ENCODE data around the gene STK36. TPM values are rescaled to one million over a fixed set of nuclear protein-coding genes. Genes with fewer than 3 reads are reported as not detected.

STK36 gene
- total RNA-seq, 2 experiments from 2014 or later = 13.1 to 19.3 TPM

- Mint-ChIP-seq H3K27ac (no peak overlapping the region), H3K4me1 (peaks cover 12% of the 10 kb centered on the region), H3K27me3 (no peaks in the 10 kb centered on the region), H3K4me3 (no peak overlapping the region), H3K36me3 (ENCODE audit: low read depth) (peaks cover 53% of the 10 kb centered on the region), H3K9me3 (ENCODE audit: low read depth) (no peaks in the 10 kb centered on the region)
- ChIA-PET CTCF (interaction anchor here (1.2 kb wide), 1 partner anchor 13 kb away, joined by 4 read pairs; no protein-coding TSS in a partner anchor), POLR2A (interaction anchor here (1.3 kb wide), 1 partner anchor 16 kb away, joined by 5 read pairs; the partner anchor contains the start of genes BCS1L and ZNF142)
- ATAC-seq (no peak), DNase-seq (no peak)
- intact Hi-C loops (cut with DNase I, micrococcal nuclease) = no loop called here
Measured at GRCh38 chr2:218643751-218644310, 28.1 kb upstream of the STK36 start.

DNA sequence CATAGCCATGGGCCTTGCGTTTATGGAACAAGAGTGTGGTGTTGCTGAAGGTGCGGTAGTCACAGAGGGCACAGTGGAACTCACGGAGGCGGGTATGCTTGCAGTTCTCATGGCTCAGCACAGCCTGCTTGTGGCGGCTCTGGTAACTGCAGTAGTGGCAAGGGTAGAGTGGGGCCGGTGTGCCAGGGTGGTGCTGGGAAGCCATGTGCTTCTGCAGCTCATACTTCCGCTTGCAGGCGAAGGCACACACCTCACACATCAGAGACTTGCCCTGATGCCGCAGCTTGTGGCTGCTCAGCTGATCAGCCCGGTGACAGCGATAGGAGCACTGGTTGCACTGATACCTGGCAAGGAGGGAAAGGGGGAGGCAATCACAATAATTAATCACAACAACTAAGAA, 27.2 kb upstream of the STK36 start:
- intact Hi-C loops (cut with DNase I, micrococcal nuclease) = no loop called here
- Mint-ChIP-seq H3K4me1 (peaks cover 12% of the 10 kb centered on the region), H3K27ac (no peak overlapping the region), H3K36me3 (ENCODE audit: low read depth) (peaks cover 52% of the 10 kb centered on the region), H3K9me3 (ENCODE audit: low read depth) (no peaks in the 10 kb centered on the region), H3K4me3 (no peak overlapping the region), H3K27me3 (no peaks in the 10 kb centered on the region)
- CTCF ChIA-PET = interaction anchor here (0.5 to 1.2 kb wide), 2 partner anchors 14 to 87 kb away, joined by 3 to 4 read pairs; no protein-coding TSS in a partner anchor
- no peak for ATAC-seq
- POLR2A ChIA-PET = interaction anchor here (1.3 kb wide), 1 partner anchor 15 kb away, joined by 5 read pairs; the partner anchor contains the start of genes BCS1L and ZNF142
- DNase-seq = no peak

DNA sequence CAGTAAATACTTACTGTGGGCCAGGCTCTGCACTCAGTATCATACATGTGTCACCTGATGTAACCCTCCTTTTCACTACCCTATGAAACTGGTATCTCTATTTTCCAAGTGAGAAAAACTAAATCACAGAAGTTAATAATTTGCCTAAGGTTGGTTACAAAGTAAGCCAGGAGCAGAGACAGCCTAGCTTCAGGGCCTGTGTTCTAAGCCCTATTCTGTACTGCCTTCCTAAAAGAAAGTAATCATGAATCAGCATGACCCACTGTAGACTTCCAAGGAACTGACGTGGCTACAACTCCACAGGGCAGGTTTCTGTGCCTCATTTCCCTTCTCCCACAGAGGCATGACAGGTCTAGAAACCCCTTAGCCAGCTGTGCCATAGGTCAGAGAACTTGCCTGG, 26.8 kb upstream of the STK36 start:
- Mint-ChIP-seq H3K27ac (no peak overlapping the region), H3K4me3 (no peak overlapping the region), H3K4me1 (peaks cover 12% of the 10 kb centered on the region), H3K36me3 (ENCODE audit: low read depth) (peaks cover 50% of the 10 kb centered on the region), H3K27me3 (no peaks in the 10 kb centered on the region), H3K9me3 (ENCODE audit: low read depth) (no peaks in the 10 kb centered on the region)
- POLR2A ChIA-PET = interaction anchor here (0.6 kb wide), 1 partner anchor 37 kb away, joined by 3 read pairs; no protein-coding TSS in a partner anchor
- ATAC-seq (no peak), DNase-seq (no peak)
- CTCF ChIA-PET = interaction anchor here (0.5 to 1.4 kb wide), 3 partner anchors 9 to 87 kb away, joined by 3 to 4 read pairs (median 4); no protein-coding TSS in a partner anchor
- intact Hi-C loops (cut with DNase I, micrococcal nuclease) = no loop called here

DNA sequence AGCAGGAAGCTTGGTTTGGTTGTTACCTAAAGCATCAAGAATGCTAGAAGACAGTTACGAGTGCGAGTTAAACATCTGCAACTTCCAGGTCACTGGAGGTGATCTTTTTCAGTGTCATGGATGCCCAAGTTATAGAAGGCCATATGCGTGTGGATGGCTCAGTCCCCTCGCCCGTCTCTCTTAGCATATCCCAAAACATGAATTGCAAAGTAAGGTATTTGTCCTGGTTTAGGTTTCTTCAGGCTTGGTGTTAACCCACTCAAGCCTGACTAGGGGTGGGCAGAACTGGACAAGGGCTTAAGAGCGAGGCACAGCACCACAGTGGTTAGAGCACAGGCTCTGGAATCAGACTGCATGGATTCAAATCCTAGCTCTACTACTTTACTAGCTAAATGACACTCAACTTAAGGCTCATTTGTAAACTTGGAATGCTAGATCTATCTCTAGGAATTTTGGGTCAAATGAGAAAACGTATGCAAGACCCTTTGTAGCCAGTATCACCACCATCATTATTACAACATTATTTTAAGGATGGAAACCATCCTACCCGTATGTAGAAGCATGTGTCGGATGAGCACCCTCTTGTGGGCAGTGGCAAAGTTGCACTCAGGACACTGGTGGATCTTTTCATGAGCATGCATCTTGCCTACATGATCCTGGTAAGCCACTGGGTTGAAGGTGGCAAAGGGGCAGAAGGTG, 23.6 kb upstream of the STK36 start:
- DNase-seq (peak; percentile 72), ATAC-seq (peak; percentile 88)
- Mint-ChIP-seq H3K27ac (no peak overlapping the region), H3K4me1 (peaks cover 12% of the 10 kb centered on the region), H3K27me3 (no peaks in the 10 kb centered on the region), H3K36me3 (ENCODE audit: low read depth) (peaks cover 56% of the 10 kb centered on the region), H3K9me3 (ENCODE audit: low read depth) (no peaks in the 10 kb centered on the region), H3K4me3 (no peak overlapping the region)
- intact Hi-C loops (cut with DNase I, micrococcal nuclease) = loop anchor here (1.0 to 2.0 kb wide), 4 partner anchors 199 to 347 kb away; no protein-coding TSS in a partner anchor
- ChIA-PET POLR2A (interaction anchor here (1.0 kb wide), 1 partner anchor 78 kb away, joined by 3 read pairs; no protein-coding TSS in a partner anchor), CTCF (interaction anchor here (0.6 to 3.3 kb wide), 22 partner anchors 12 to 641 kb away, joined by 3 to 38 read pairs (median 4); partner anchors contain the start of genes BCS1L, PLCD4 and ZNF142)

DNA sequence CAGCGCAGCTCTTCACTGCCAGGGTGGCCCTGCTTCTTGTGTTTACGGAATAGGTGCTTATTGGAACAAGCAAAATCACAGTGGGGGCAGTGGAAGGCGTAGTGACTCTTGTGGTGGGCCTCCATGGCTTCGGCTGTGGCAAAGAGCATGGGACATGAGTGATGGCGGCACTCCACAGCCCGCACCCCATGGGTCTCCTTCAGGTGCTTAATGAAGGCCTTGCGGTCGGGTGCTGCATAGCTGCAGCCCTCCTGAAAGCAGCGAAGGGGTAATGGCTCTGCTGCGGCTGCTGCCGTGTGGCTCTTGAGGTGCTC, 23.1 kb upstream of the STK36 start:
- H3K27ac Mint-ChIP-seq = no peak overlapping the region
- H3K9me3 Mint-ChIP-seq (ENCODE audit: low read depth) = no peaks in the 10 kb centered on the region
- peaks cover 55% of the 10 kb centered on the region for H3K36me3 Mint-ChIP-seq (ENCODE audit: low read depth)
- H3K4me3 Mint-ChIP-seq = no peak overlapping the region
- H3K4me1 Mint-ChIP-seq = peaks cover 12% of the 10 kb centered on the region
- ATAC-seq (no peak), DNase-seq (no peak)
- ChIA-PET CTCF (interaction anchor here (0.6 to 3.3 kb wide), 14 partner anchors 11 to 642 kb away, joined by 3 to 38 read pairs (median 4); partner anchors contain the start of genes BCS1L and ZNF142), POLR2A (interaction anchor here (1.0 kb wide), 1 partner anchor 79 kb away, joined by 3 read pairs; no protein-coding TSS in a partner anchor)
- intact Hi-C loops (cut with DNase I, micrococcal nuclease) = loop anchor here (1.0 to 2.0 kb wide), 4 partner anchors 199 to 347 kb away; no protein-coding TSS in a partner anchor
- no peaks in the 10 kb centered on the region for H3K27me3 Mint-ChIP-seq

DNA sequence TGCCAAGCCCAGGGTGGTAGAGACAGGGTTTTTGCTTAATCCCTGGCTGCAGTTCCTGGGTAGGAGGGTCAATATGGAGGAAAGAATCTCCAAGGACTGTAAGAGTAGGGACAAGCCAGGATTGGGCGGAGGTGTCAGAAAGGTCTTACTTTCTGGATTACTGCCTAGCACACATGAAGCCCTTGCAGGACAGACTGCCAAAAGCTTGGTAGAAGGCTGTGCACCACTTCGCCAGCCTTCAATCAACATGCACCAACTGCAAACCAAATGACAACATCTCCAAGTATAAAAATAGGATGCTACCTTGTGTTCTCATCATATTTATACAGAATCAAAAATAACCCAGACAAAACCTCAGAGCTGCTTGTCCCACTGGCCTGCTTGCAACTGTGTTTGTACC, 16.1 kb upstream of the STK36 start:
- H3K36me3 Mint-ChIP-seq (ENCODE audit: low read depth) = peaks cover 45% of the 10 kb centered on the region
- intact Hi-C loops (cut with DNase I, micrococcal nuclease) = loop anchor here (5.0 kb wide), 4 partner anchors 242 to 732 kb away; partner anchors contain the start of genes CNPPD1 (in 1 of the 2), DNPEP (in 1 of the 2) and RETREG2 (in 1 of the 2)

GRCh38 chr2:218658671-218659257, 13.1 kb upstream of the STK36 start:
- DNase-seq = peak; percentile 68
- Mint-ChIP-seq H3K27me3 (no peaks in the 10 kb centered on the region), H3K27ac (peak overlapping the region; percentile 89), H3K4me1 (peaks cover 35% of the 10 kb centered on the region), H3K4me3 (peak overlapping the region; percentile 88), H3K36me3 (ENCODE audit: low read depth) (peaks cover 48% of the 10 kb centered on the region), H3K9me3 (ENCODE audit: low read depth) (no peaks in the 10 kb centered on the region)
- ATAC-seq = peak; percentile 38
- ChIA-PET CTCF (interaction anchor here (0.7 to 5.2 kb wide), 17 partner anchors 9 to 368 kb away, joined by 3 to 38 read pairs (median 4); partner anchors contain the start of genes PLCD4, RNF25 and STK36), POLR2A (interaction anchor here (0.6 to 1.4 kb wide), 7 partner anchors 8 to 620 kb away, joined by 3 to 17 read pairs (median 5); partner anchors contain the start of genes RNF25 and STK36)
- intact Hi-C loops (cut with DNase I, micrococcal nuclease) = loop anchor here (1.0 to 5.0 kb wide), 14 partner anchors 14 to 729 kb away; partner anchors contain the start of genes CNOT9 (in 2 of the 2), RNF25 (in 2 of the 2), STK36 (in 2 of the 2) and TTLL4 (in 2 of the 2)

More for the DNA sequence above, 16.1 kb upstream of the STK36 start:
- ATAC-seq = no peak
- no peaks in the 10 kb centered on the region for H3K9me3 Mint-ChIP-seq (ENCODE audit: low read depth)
- POLR2A ChIA-PET = interaction anchor here (0.6 kb wide), 1 partner anchor 10 kb away, joined by 3 read pairs; no protein-coding TSS in a partner anchor
- no peak overlapping the region for H3K4me3 Mint-ChIP-seq
- no peak overlapping the region for H3K27ac Mint-ChIP-seq
- CTCF ChIA-PET = interaction anchor here (0.7 kb wide), 1 partner anchor 319 kb away, joined by 4 read pairs; no protein-coding TSS in a partner anchor
- H3K4me1 Mint-ChIP-seq = peaks cover 29% of the 10 kb centered on the region
- no peak for DNase-seq
- H3K27me3 Mint-ChIP-seq = no peaks in the 10 kb centered on the region

DNA sequence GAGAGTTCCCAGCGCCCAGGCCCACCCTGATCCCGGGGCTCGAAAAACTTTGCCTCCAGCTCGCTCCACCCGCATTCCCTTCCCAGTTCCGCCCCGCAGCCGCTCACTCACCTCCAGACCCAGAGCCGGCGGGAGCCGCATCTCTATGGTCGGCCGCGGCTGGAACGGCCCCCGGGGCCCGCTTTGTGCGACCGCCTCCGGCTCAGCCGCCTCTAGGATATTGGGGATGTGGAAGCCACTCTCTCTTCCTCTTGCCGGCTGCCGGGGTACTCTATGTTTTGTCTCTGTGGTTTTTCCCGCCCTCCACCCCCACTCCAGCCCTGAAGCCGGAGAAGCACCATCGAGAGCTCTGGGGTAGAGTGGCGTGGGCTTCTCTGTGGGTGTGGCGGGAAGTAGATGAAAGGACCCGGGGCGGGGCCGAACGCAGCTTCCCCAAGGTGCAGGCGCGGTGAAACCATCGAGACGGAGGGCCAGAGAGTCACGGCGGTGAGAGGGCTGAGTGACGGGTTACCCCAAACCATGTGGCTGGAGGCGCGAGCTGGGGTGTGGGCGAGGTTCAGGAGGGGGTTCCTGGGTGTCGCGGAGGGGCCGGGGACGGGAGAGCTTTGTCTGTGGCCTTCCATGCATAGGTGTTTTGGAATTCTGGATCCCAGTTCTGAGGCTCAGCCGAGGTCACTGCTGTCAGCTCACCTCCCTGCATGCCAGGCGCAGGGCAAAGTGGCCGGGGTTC, 12.5 kb upstream of the STK36 start, which contains the start of the genes BCS1L and ZNF142:
TSS of gene BCS1L (plus strand) at position 426 of the 730 bp plus-strand sequence. CDS start 1,305 bp downstream, outside the sequence.
TSS of gene ZNF142 (minus strand) at position 366 of the 730 bp plus-strand sequence. CDS start 3,194 bp downstream, outside the sequence.
- Mint-ChIP-seq H3K36me3 (ENCODE audit: low read depth) (peaks cover 51% of the 10 kb centered on the region), H3K27ac (peak within 1 kb of the TSS; percentile 89), H3K4me3 (peak within 1 kb of the TSS; percentile 88), H3K4me1 (peaks cover 35% of the 10 kb centered on the region), H3K9me3 (ENCODE audit: low read depth) (no peaks in the 10 kb centered on the region), H3K27me3 (no peaks in the 10 kb centered on the region)
- peak; percentile 95 for ATAC-seq
- CTCF ChIA-PET = interaction anchor here (0.5 to 5.2 kb wide), 16 partner anchors 10 to 462 kb away, joined by 3 to 38 read pairs (median 3); partner anchors contain the start of genes PLCD4, RNF25, STK36 and USP37
- DNase-seq = peak; percentile 98
- intact Hi-C loops (cut with DNase I, micrococcal nuclease) = loop anchor here (1.0 to 5.0 kb wide), 14 partner anchors 13 to 728 kb away; partner anchors contain the start of genes CNOT9 (in 2 of the 2), RNF25 (in 2 of the 2), STK36 (in 2 of the 2) and TTLL4 (in 2 of the 2)
- POLR2A ChIA-PET = interaction anchor here (0.6 to 1.4 kb wide), 9 partner anchors 9 to 619 kb away, joined by 3 to 17 read pairs (median 4); partner anchors contain the start of genes RNF25 and STK36

GRCh38 chr2:218659988-218660358, 11.9 kb upstream of the STK36 start:
- ChIA-PET CTCF (interaction anchor here (0.5 to 5.2 kb wide), 11 partner anchors 11 to 462 kb away, joined by 3 to 38 read pairs (median 3); partner anchors contain the start of genes PLCD4, RNF25, STK36 and USP37), POLR2A (interaction anchor here (0.6 to 1.4 kb wide), 7 partner anchors 9 to 93 kb away, joined by 3 to 17 read pairs (median 4); partner anchors contain the start of genes RNF25 and STK36)
- intact Hi-C loops (cut with DNase I, micrococcal nuclease) = loop anchor here (1.0 to 5.0 kb wide), 14 partner anchors 12 to 727 kb away; partner anchors contain the start of genes CNOT9 (in 2 of the 2), RNF25 (in 2 of the 2), STK36 (in 2 of the 2) and TTLL4 (in 2 of the 2)
- peak overlapping the region; percentile 88 for H3K4me3 Mint-ChIP-seq
- no peak for ATAC-seq
- H3K36me3 Mint-ChIP-seq (ENCODE audit: low read depth) = peaks cover 52% of the 10 kb centered on the region
- H3K9me3 Mint-ChIP-seq (ENCODE audit: low read depth) = no peaks in the 10 kb centered on the region
- no peaks in the 10 kb centered on the region for H3K27me3 Mint-ChIP-seq
- peak overlapping the region; percentile 89 for H3K27ac Mint-ChIP-seq
- peaks cover 35% of the 10 kb centered on the region for H3K4me1 Mint-ChIP-seq
- no peak for DNase-seq

Measured in activated CD4-positive, alpha-beta T cell treated with anti-CD3 and anti-CD28 coated beads for 36 hours (primary cell).